Breast epithelium (tissue), 4 donors: Measurements from ENCODE around the gene KLHL7. TPM values are rescaled to one million over a fixed set of nuclear protein-coding genes. Genes with fewer than 3 reads are reported as not detected.

ENCODE experiments used
- DNase-seq, 2 donors: peaks; one replicate each; pipeline ENCODE4 v3.0.0-alpha.2; 2019; ENCODE audit warnings: low spot score in 2 of 2
- H3K27ac ChIP-seq, 2 donors: fragments of 200-600 bp; sonication (generic) in 1 of 2; one replicate each; pipeline ENCODE4 v1.5.1; 2016 to 2019; ENCODE audit warnings: mild to moderate bottlenecking in 1 of 2
- H3K27me3 ChIP-seq, 2 donors: fragments of 200-600 bp; sonication (generic) in 1 of 2; one replicate each; pipeline versions ENCODE4 v1.5.1 to v1.6.0; 2017 to 2019; ENCODE audit warnings: control low read depth in 1 of 2, mild to moderate bottlenecking in 1 of 2
- H3K36me3 ChIP-seq: fragments of 200-600 bp; one replicate; pipeline ENCODE4 v1.5.1; 2019
- H3K4me1 ChIP-seq, 2 donors: fragments of 200-600 bp; sonication (generic); one replicate each; pipeline ENCODE4 v1.5.1; 2016 to 2019; ENCODE audit warnings: control low read depth in 1 of 2
- H3K4me3 ChIP-seq, 3 donors: fragments of 200-600 bp; sonication (generic); 1 replicate in 2 of 3; 2 replicates in 1 of 3; pipeline ENCODE4 v1.5.1; 2016 to 2019; ENCODE audit warnings: mild to moderate bottlenecking in 3 of 3, moderate library complexity in 2 of 3
- H3K9me3 ChIP-seq, 2 donors: fragments of 200-600 bp; sonication (generic) in 1 of 2; one replicate each; pipeline ENCODE4 v1.5.1; 2016 to 2019; ENCODE audit warnings: control low read depth in 1 of 2
- POLR2A ChIP-seq: fragments of 450-650 bp; IDR thresholded peaks from one replicate; pipeline ENCODE4 v1.6.1; 2016; ENCODE audit warnings: antibody characterized with exemption, mild to moderate bottlenecking, moderate library complexity
- POLR2AphosphoS5 ChIP-seq, 3 donors: sonication (generic); formaldehyde crosslinking; IDR thresholded peaks; one replicate each; pipeline ENCODE4 v1.6.1; 2017; ENCODE audit warnings: antibody characterized with exemption in 3 of 3
- intact Hi-C: fragments of 100-400 bp; cut with DNase I; formaldehyde crosslinking; loops from one replicate; pipeline ENCODE4 v1.15.1; 2023; ENCODE audit warnings: low total_unique reads
- total RNA-seq, 3 donors: library from RNA; depleted of rRNA; stranded (reverse); fragments of >200 nt; gene quantifications; one replicate each; pipeline ENCODE4 v1.1.0, GENCODE V29; 2016
- TF ChIP-seq, protein P1 (sequence below), 3 donors: fragments of 450-650 bp; IDR thresholded peaks; one replicate each; pipeline ENCODE4 v1.5.1; 2016 to 2017; ENCODE audit warnings: antibody characterized with exemption in 3 of 3, mild to moderate bottlenecking in 3 of 3, moderate library complexity in 3 of 3

KLHL7 gene
- total RNA-seq, 3 donors from 2014 or later: 28.5 to 39.2 (median 29.0) TPM

DNA sequence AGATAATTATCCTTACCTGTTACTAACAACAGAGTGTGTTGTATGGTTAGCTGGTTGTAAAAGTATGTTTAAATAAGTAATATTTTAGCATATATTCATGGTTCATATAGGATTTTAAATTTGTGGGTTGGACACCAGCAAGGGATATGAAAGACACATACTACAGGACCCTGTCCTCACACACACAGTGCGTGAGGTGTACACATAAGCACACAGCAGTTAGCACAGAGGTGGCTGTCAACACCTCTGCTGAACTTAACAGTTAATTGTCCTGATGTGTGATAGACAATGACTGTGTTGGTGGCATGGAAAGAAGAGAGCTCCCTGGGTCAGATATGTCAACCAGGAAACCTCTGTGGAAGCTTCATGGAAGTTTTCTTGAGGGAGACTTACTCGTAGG lies 53.0 kb downstream of the KLHL7 start:
- no peak for DNase-seq
- no peak overlapping the region for H3K27ac ChIP-seq
- no peaks in the 10 kb centered on the region for H3K36me3 ChIP-seq
- no peaks in the 10 kb centered on the region for H3K27me3 ChIP-seq
- H3K4me1 ChIP-seq: no peaks in the 10 kb centered on the region
- H3K4me3 ChIP-seq: no peak overlapping the region
- H3K9me3 ChIP-seq: no peaks in the 10 kb centered on the region
- TF ChIP-seq, protein P1, sequence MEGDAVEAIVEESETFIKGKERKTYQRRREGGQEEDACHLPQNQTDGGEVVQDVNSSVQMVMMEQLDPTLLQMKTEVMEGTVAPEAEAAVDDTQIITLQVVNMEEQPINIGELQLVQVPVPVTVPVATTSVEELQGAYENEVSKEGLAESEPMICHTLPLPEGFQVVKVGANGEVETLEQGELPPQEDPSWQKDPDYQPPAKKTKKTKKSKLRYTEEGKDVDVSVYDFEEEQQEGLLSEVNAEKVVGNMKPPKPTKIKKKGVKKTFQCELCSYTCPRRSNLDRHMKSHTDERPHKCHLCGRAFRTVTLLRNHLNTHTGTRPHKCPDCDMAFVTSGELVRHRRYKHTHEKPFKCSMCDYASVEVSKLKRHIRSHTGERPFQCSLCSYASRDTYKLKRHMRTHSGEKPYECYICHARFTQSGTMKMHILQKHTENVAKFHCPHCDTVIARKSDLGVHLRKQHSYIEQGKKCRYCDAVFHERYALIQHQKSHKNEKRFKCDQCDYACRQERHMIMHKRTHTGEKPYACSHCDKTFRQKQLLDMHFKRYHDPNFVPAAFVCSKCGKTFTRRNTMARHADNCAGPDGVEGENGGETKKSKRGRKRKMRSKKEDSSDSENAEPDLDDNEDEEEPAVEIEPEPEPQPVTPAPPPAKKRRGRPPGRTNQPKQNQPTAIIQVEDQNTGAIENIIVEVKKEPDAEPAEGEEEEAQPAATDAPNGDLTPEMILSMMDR (IDR thresholded peaks at IDR 0.05): no peak
- no peak for TF ChIP-seq POLR2A
- TF ChIP-seq POLR2AphosphoS5 (IDR thresholded peaks at IDR 0.05): no peak
- intact Hi-C loops: no loop called here

DNA sequence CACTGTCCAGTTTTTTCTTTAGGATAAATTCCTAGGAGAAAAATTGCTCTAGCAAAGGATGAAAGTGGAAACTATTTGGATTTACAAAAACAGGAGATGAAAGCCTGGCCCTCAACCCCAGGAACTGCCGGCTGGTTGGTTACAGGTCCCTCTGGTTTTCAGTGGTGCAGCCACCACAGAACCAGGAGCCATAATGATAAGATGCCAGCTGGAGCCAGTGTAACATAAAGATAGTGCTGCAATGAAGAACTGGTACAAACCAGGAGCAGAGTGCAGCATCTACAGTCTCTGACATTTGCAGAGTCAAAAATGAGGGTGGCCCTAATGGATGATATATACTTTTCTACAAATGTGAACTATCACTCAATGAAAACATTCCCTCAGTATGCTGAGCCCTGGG lies 55.9 kb downstream of the KLHL7 start:
- H3K27ac ChIP-seq: no peak overlapping the region
- H3K27me3 ChIP-seq: no peaks in the 10 kb centered on the region
- H3K4me1 ChIP-seq: no peaks in the 10 kb centered on the region
- H3K9me3 ChIP-seq: no peaks in the 10 kb centered on the region
- TF ChIP-seq, protein P1 (IDR thresholded peaks at IDR 0.05): no peak
- no peak for TF ChIP-seq POLR2AphosphoS5 (IDR thresholded peaks at IDR 0.05)
- no peak for TF ChIP-seq POLR2A
- no peak overlapping the region for H3K4me3 ChIP-seq
- no peak for DNase-seq
- H3K36me3 ChIP-seq: no peaks in the 10 kb centered on the region
- intact Hi-C loops: no loop called here

DNA sequence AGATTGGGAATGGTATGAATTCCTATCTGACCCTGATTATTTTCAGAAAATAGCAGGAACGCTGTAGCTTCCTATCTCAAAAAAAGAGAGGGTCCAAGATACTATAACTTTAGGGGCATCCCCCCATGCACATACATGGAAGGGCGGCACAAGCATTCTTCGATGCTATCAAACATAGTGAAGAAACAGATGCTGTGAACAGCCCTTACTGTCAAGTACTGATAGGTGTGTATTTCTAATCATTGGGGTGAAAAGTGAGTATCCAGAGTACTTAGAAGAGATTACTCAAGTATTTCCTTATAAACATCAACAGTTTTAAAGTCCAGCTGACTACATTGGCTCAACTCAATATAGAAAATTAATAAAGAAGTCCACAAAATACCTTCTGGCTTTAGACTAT lies 59.3 kb downstream of the KLHL7 start:
- Histone ChIP-seq H3K4me1 (no peaks in the 10 kb centered on the region), H3K36me3 (no peaks in the 10 kb centered on the region), H3K27ac (no peak overlapping the region), H3K27me3 (no peaks in the 10 kb centered on the region), H3K9me3 (no peaks in the 10 kb centered on the region), H3K4me3 (no peak overlapping the region)
- DNase-seq: no peak
- intact Hi-C loops: no loop called here
- TF ChIP-seq POLR2AphosphoS5 (IDR thresholded peaks at IDR 0.05): no peak
- TF ChIP-seq POLR2A: no peak
- TF ChIP-seq, protein P1 (IDR thresholded peaks at IDR 0.05): no peak

DNA sequence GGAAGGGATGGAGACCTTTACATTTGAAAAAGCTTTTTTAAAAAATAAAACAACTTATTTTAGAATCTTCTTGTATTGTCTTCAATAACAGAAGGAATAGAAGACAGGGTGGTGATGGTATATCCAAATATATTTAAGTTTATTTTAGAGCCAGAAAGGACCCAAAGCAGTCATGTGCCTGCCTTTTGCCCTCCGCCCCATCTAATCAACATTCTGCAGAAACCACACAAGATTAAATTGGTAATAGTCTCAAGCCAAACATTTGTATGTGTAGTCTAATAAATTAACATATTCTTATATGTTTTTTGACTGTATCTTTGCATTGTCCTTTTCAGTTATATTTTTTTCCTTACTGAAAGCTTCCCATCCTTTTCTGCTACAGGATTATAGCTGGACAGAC lies 59.7 kb downstream of the KLHL7 start:
- intact Hi-C loops: no loop called here
- no peaks in the 10 kb centered on the region for H3K36me3 ChIP-seq
- H3K4me1 ChIP-seq: no peaks in the 10 kb centered on the region
- no peak for DNase-seq
- H3K4me3 ChIP-seq: no peak overlapping the region
- no peak overlapping the region for H3K27ac ChIP-seq
- no peaks in the 10 kb centered on the region for H3K27me3 ChIP-seq
- no peak for TF ChIP-seq POLR2A
- H3K9me3 ChIP-seq: no peaks in the 10 kb centered on the region

DNA sequence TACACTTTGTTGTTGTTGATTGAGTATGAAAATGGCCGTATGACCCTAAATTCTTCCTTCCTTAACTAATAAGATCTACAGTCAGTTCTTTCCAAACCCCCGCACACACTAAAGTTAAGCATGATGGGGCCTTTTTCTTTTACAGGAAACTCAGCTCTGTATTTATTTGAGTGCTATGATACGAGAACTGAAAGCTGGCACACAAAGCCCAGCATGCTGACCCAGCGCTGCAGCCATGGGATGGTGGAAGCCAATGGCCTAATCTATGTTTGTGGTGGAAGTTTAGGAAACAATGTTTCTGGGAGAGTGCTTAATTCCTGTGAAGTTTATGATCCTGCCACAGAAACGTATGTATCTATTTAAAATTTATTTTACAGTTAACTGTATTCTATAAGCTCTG lies 62.1 kb downstream of the KLHL7 start:
- Histone ChIP-seq H3K27me3 (no peaks in the 10 kb centered on the region), H3K4me3 (no peak overlapping the region), H3K4me1 (no peaks in the 10 kb centered on the region), H3K36me3 (no peaks in the 10 kb centered on the region), H3K9me3 (no peaks in the 10 kb centered on the region), H3K27ac (no peak overlapping the region)
- intact Hi-C loops: no loop called here
- TF ChIP-seq POLR2A (no peak), POLR2AphosphoS5 (IDR thresholded peaks at IDR 0.05) (no peak)
- TF ChIP-seq, protein P1 (IDR thresholded peaks at IDR 0.05): no peak
- DNase-seq: no peak
